HL-60/S4 (cell line): ENCODE results near the gene LYG2.
"Not testable (repeated sequence)": the region's sequence is repeated elsewhere in the genome, so short reads cannot be mapped to it uniquely, and the experiment has no call there.

Experiments used
- in situ Hi-C: fragments of 300-500 bp; cut with MboI; formaldehyde crosslinking; loops from 2 replicates; pipeline ENCODE4 v1.14.3; 2022; ENCODE audit warnings: low sequenced_read_pairs

The LYG2 gene

DNA sequence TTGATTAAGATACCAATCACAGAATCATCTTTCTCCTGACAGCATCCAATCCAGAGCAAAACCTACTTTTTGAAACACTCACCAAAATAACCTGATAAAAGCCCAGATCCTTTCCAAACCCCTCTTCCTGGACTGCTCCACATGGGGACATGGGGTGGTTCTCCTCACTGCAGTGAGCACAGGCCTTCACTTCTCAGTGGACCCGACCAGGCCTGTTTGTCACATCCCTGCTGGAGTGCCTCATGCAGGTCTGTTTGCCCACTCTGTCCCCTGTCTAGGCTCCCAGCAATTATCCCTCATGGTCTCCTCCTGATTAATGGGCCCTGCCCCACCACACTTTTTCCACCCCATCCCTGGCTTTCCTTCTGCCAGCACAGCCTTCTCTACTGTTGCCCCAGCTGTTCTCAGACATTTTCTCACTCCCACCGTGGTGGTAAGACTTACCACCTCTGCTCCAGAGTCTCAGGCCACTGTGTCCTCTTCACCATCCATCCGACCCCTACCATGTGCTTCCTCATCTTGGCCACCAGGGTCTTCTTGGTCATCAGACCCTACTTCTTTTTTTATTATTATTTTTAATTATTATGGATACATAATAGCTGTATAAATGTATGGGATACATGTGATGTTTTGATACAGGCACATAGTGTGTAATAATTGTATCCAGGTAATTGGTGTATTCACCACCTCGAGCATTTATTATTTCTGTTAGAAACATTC is 53.3 kb downstream of the LYG2 start:
- in situ Hi-C loops, result no loop called here

DNA sequence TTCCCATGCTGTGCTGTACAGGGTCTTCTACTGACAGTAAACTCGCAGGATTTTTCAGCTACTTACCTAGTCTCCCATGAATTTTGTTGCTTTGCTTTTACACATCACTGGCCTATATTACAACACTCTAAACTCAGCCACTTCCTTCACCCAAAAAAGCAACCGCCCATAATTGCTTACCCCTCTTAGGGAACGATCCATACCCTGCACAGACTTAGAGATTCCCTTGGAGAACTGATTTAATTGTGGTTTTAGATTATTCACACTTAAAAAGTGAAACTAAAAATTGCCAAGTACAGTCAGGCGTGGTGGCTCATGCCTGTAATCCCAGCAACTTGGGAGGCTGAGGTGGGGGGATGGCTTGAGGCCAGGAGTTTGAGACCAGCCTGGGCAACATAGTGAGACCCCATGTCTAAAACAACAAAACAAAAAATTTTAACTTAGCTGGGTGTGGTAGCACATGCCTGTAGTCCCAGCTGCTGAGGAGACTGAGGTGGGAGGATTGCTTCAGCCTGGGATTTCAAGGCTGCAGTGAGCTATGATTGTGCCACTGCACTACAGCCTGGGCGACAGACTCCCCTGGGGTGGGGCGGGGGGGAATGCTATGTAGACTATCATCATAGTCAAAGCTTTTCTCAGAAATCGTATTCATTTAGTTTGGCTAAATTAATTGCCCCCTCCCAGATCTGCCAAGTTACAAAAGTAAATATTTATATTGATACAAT is 55.2 kb downstream of the LYG2 start:
- in situ Hi-C loops, result no loop called here

DNA sequence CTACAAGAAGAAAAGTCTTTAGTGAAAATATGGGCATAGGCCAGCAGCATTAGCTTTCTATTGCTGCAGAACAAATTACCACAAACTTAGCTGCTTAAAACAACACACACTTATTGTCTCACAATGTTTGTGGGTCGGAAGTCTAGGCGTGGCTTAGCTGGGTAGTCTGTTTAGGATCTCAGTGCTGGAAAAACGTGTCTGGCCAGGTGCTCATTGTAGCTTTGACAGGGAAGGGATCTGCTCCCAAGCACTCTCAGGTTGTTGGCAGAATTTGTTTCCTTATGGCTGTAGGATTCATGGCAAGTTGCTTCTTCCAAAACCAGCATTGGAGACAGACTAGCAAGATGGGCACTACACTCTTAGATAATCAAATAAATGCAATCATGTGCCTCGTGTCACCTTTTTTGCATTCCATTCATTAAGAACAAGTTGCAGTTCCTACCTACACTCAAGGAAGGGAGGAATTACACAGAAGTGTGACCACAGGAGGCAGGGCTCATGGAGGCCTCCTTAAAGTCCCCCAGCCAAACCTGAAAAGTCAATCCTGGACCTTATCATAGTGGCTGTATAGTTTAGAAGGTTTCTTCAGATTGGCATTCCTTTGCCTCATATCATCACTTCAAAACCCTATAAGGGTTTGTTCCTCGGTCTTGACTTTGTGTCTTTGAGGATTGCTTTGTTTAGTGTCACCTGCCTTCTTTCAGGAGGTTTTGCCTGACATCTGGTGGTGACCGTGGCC is 57.2 kb downstream of the LYG2 start:
- in situ Hi-C loops, result no loop called here

DNA sequence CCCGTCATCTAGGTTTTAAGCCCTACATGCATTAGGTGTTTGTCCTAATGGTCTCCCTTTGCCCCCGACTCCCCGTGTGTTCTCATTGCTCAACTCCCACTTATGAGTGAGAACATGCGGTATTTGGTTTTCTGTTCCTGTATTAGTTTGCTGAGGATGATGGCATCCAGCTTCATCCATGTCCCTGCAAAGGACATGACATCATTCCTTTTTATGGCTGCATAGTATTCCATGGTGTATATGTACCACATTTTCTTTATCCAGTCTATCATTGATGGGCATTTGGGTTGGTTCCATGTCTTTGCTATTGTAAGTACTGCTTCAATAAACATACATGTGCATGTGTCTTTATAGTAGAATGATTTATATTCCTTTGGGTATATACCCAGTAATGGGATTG is 63.1 kb downstream of the LYG2 start:
- in situ Hi-C loops, result not testable (repeated sequence)
